Keratinocyte (primary cell): Measurements from ENCODE around the gene GPR42. TPM values are rescaled to one million over a fixed set of nuclear protein-coding genes. Genes with fewer than 3 reads are reported as not detected.
"Not testable (repeated sequence)": the region's sequence is repeated elsewhere in the genome, so short reads cannot be mapped to it uniquely, and the experiment has no call there.

Experiments
- DNase-seq: peaks from one replicate; pipeline ENCODE4 v3.0.0-alpha.2; 2011; ENCODE audit warnings: low read depth, missing footprints, low spot score
- FAIRE-seq: peaks from 2 replicates; lab custom pipeline; 2011; peaks lifted over from hg19 to GRCh38; lab: Jason Lieb, UNC
- H2AFZ ChIP-seq: 2 replicates; pipeline ENCODE4 v1.6.0; 2012; ENCODE audit warnings: low read length, control low read depth, inconsistent platforms; ENCODE audit not compliant: control insufficient read depth
- H3K27ac ChIP-seq: 2 replicates; pipeline ENCODE4 v1.5.1; 2011; ENCODE audit warnings: low read length; ENCODE audit not compliant: control insufficient read depth, insufficient read depth
- H3K27me3 ChIP-seq: 3 replicates; pipeline ENCODE4 v1.6.0; 2011; ENCODE audit warnings: low read length; ENCODE audit not compliant: control insufficient read depth, insufficient read depth; ENCODE audit errors: extremely low read depth
- H3K36me3 ChIP-seq, 2 experiments: 2 replicates in 1 of 2; 3 replicates in 1 of 2; pipeline ENCODE4 v1.5.1; 2011; ENCODE audit warnings: low read length in 2 of 2, mild to moderate bottlenecking in 1 of 2; ENCODE audit not compliant: control insufficient read depth in 2 of 2, insufficient read depth in 2 of 2; ENCODE audit errors: extremely low read depth in 1 of 2
- H3K4me1 ChIP-seq: 3 replicates; pipeline ENCODE4 v1.5.1; 2011; ENCODE audit warnings: low read length; ENCODE audit not compliant: control insufficient read depth, insufficient read depth; ENCODE audit errors: extremely low read depth
- H3K4me2 ChIP-seq: 3 replicates; pipeline ENCODE4 v1.6.0; 2011; ENCODE audit warnings: low read depth, low read length; ENCODE audit not compliant: control insufficient read depth, insufficient read depth; ENCODE audit errors: extremely low read depth
- H3K4me3 ChIP-seq, 3 experiments: fragments of 200-600 bp in 1 of 3; sonication (generic) in 1 of 3; 2 replicates in 2 of 3; 3 replicates in 1 of 3; pipeline ENCODE4 v1.5.1; 2011 to 2016; ENCODE audit warnings: low read length in 3 of 3, mild to moderate bottlenecking in 3 of 3, control low read depth in 2 of 3, inconsistent platforms in 1 of 3, low read depth in 1 of 3, mixed read lengths in 1 of 3, mixed run types in 1 of 3, moderate library complexity in 1 of 3; ENCODE audit not compliant: control insufficient read depth in 2 of 3, insufficient read depth in 2 of 3; ENCODE audit errors: extremely low read depth in 1 of 3
- H3K79me2 ChIP-seq: 2 replicates; pipeline ENCODE4 v1.6.0; 2012; ENCODE audit warnings: low read length; ENCODE audit not compliant: control insufficient read depth, insufficient read depth
- H3K9ac ChIP-seq: 3 replicates; pipeline ENCODE4 v1.6.0; 2011; ENCODE audit warnings: low read length; ENCODE audit not compliant: control insufficient read depth, insufficient read depth; ENCODE audit errors: extremely low read depth
- H3K9me1 ChIP-seq: 3 replicates; pipeline ENCODE4 v1.6.0; 2011; ENCODE audit warnings: low read length; ENCODE audit not compliant: control insufficient read depth, insufficient read depth; ENCODE audit errors: extremely low read depth
- H3K9me3 ChIP-seq: 2 replicates; pipeline ENCODE4 v1.5.1; 2012; ENCODE audit warnings: low read depth, low read length; ENCODE audit not compliant: control insufficient read depth
- H4K20me1 ChIP-seq: 3 replicates; pipeline ENCODE4 v1.6.0; 2011; ENCODE audit warnings: low read length; ENCODE audit not compliant: control insufficient read depth, insufficient read depth; ENCODE audit errors: extremely low read depth
- EZH2 ChIP-seq: IDR thresholded peaks from one replicate; pipeline ENCODE4 v1.6.1; 2012; ENCODE audit warnings: inconsistent platforms, mild to moderate bottlenecking, low read length, moderate library complexity
- dilution Hi-C: fragments of 300-500 bp; cut with MboI; formaldehyde crosslinking; loops from one replicate; pipeline ENCODE4 v1.7.0; 2020; ENCODE audit warnings: low sequenced_read_pairs; ENCODE audit not compliant: extremely low pct_ligation_motif_present
- polyA plus RNA-seq, 5 experiments: library from polyadenylated mRNA; depleted of rRNA in 3 of 5; stranded (reverse) in 3 of 5; stranded (forward) in 1 of 5; unstranded in 1 of 5; fragments of >200 nt; gene quantifications; 1 replicate in 1 of 5; 2 replicates in 3 of 5; 3 replicates in 1 of 5; pipeline versions ENCODE4 v1.2.1 to v1.2.3, GENCODE V29; 2011 to 2012; ENCODE audit warnings: missing spikeins in 2 of 5, low read depth in 1 of 5, low replicate concordance in 1 of 5
- TF ChIP-seq, protein P1 (sequence below), 3 experiments: IDR thresholded peaks in 1 of 3; conservative IDR thresholded peaks in 1 of 3; optimal IDR thresholded peaks in 1 of 3; 2 replicates in 2 of 3; 3 replicates in 1 of 3; pipeline versions ENCODE3 to v1.5.1; 2011; ENCODE audit warnings: low read length in 3 of 3, mild to moderate bottlenecking in 3 of 3, moderate library complexity in 2 of 3, control low read depth in 1 of 3, inconsistent platforms in 1 of 3; ENCODE audit not compliant: insufficient read depth in 2 of 3; ENCODE audit errors: extremely low read depth in 1 of 3

Gene GPR42
- polyA plus RNA-seq, 1 donor (not counting 4 experiments of a cell fraction or from before 2014, with no cell fraction given) = not detected

DNA sequence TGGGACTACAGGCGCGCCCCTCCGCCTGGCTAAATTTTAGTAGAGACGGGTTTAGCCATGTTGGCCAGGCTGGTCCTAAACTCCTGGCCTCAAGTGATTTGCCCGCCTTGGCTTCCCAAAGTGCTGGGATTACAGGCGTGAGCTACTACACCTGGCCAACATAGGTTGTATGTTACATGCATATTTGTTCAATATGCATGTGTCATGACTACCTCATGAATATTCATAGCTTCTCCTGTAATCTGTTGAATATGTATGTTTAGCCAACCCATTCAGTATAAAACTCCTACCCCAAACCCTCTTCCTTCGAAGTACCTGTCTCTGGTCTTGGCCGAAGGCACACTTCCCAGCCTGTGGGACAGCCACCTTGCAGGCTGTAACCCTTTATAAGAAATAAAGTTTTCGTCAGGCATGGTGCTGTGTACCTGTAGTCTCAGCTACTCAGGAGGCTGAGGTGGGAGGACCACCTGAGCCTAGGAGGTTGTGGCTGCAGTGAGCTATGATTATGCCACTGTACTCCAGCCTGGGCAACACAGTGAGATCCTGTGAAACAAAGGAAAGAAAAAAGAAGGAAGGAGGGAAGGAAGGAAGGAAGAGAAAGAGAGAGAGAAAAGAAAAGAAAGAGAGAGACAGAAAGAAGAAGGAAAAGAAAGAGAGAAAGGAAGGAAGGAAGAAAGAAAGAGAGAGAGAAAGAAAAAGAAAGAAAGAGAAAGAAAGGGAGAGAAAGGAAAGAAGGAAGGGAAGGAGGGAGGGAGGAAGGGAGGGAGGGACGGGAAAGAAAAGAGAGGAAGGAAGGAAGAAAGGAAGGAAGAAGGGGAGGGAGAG, 29.3 kb downstream of the GPR42 start:
- Histone ChIP-seq H3K4me1 (peaks cover 5% of the 10 kb centered on the region), H3K27me3 (peaks cover 4% of the 10 kb centered on the region), H4K20me1 (no peaks in the 10 kb centered on the region), H3K4me2 (no peak overlapping the region), H3K27ac (no peak overlapping the region), H3K4me3 (no peak overlapping the region), H3K36me3 (no peaks in the 10 kb centered on the region), H3K9me3 (no peaks in the 10 kb centered on the region), H2AFZ (no peak overlapping the region), H3K9me1 (no peaks in the 10 kb centered on the region), H3K79me2 (no peaks in the 10 kb centered on the region), H3K9ac (no peak overlapping the region)
- DNase-seq (no peak), FAIRE-seq (no peak)
- TF ChIP-seq EZH2 = no peak
- TF ChIP-seq, protein P1, sequence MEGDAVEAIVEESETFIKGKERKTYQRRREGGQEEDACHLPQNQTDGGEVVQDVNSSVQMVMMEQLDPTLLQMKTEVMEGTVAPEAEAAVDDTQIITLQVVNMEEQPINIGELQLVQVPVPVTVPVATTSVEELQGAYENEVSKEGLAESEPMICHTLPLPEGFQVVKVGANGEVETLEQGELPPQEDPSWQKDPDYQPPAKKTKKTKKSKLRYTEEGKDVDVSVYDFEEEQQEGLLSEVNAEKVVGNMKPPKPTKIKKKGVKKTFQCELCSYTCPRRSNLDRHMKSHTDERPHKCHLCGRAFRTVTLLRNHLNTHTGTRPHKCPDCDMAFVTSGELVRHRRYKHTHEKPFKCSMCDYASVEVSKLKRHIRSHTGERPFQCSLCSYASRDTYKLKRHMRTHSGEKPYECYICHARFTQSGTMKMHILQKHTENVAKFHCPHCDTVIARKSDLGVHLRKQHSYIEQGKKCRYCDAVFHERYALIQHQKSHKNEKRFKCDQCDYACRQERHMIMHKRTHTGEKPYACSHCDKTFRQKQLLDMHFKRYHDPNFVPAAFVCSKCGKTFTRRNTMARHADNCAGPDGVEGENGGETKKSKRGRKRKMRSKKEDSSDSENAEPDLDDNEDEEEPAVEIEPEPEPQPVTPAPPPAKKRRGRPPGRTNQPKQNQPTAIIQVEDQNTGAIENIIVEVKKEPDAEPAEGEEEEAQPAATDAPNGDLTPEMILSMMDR (optimal IDR thresholded peaks at IDR 0.05 in 1 of 3, IDR thresholded peaks at IDR 0.05 in 1 of 3, conservative IDR thresholded peaks at IDR 0.05 in 1 of 3; ENCODE audit: extremely low read depth in 1 of 3, insufficient read depth in 2 of 3, low read length in 3 of 3) = no peak
- dilution Hi-C loops = no loop called here

DNA sequence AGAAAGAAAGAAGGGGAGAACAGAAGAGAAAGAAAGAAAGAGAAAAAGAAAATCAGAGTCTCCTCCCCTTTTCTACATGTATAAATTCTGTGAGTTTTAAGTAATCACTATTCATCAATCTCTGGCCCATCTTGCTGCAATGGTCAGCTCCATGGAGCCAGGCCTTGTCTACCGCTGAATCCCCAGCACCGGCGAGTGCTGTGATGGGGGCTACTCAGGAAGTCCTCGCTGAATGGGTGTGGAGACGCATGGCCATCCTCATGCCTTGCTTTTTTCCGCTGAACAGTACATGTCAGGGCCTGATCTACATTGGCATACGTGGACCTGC, 29.9 kb downstream of the GPR42 start:
- no peak for FAIRE-seq
- Histone ChIP-seq H3K4me1 (peaks cover 11% of the 10 kb centered on the region), H3K9ac (no peak overlapping the region), H3K4me3 (no peak overlapping the region), H3K9me3 (no peaks in the 10 kb centered on the region), H3K9me1 (no peaks in the 10 kb centered on the region), H4K20me1 (no peaks in the 10 kb centered on the region), H3K27me3 (peaks cover 4% of the 10 kb centered on the region), H3K27ac (no peak overlapping the region), H3K4me2 (no peak overlapping the region), H3K36me3 (no peaks in the 10 kb centered on the region), H3K79me2 (no peaks in the 10 kb centered on the region), H2AFZ (no peak overlapping the region)
- dilution Hi-C loops = no loop called here
- TF ChIP-seq, protein P1 (optimal IDR thresholded peaks at IDR 0.05 in 1 of 3, IDR thresholded peaks at IDR 0.05 in 1 of 3, conservative IDR thresholded peaks at IDR 0.05 in 1 of 3; ENCODE audit: extremely low read depth in 1 of 3, insufficient read depth in 2 of 3, low read length in 3 of 3) = no peak
- TF ChIP-seq EZH2 = no peak
- DNase-seq = no peak

DNA sequence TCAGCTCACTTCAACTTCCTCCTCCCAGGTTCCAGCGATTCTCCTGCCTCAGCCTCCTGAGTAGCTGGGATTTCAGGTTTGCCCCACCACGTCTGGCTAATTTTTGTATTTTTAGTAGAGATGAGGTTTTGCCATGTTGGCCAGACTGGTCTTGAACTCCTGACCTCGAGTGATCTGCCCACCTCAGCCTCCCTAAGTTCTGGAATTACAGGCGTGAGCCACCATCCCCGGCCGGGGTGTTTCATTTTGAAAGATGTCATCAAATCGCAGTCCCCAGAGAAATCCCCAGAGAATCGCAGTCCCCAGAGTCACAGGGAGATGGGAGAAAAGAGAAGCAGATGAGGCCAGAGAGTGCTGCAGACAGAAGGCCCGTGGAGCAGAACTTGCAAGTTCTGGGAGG, 30.5 kb downstream of the GPR42 start:
- not testable (repeated sequence) for H3K9me3 ChIP-seq

More for the DNA sequence above, 30.5 kb downstream of the GPR42 start:
- H4K20me1 ChIP-seq, H3K4me2 ChIP-seq, FAIRE-seq, H3K9ac ChIP-seq, H3K4me3 ChIP-seq, DNase-seq, H2AFZ ChIP-seq, H3K27ac ChIP-seq, H3K36me3 ChIP-seq, H3K27me3 ChIP-seq, H3K79me2 ChIP-seq, H3K9me1 ChIP-seq, dilution Hi-C loops: not testable (repeated sequence)
- peaks cover 12% of the 10 kb centered on the region for H3K4me1 ChIP-seq
